Measurements from ENCODE around the gene RGS3.

GRCh38 chr9:113472199-113472598, 8.7 kb downstream of the RGS3 start:
- TF ChIP-seq CTCF (IDR thresholded peaks at IDR 0.05; ENCODE audit: extremely low read depth in 1 of 2, insufficient read depth in 1 of 2, low read depth in 1 of 2, low read length in 2 of 2) (no peak), EZH2 (IDR thresholded peaks at IDR 0.05; ENCODE audit: borderline replicate concordance, low read depth, low read length, severe bottlenecking) (no peak), POLR2AphosphoS5 (IDR thresholded peaks at IDR 0.05; ENCODE audit: insufficient read depth, low read depth, low read length) (no peak), JUN (IDR thresholded peaks at IDR 0.05; ENCODE audit: borderline replicate concordance, insufficient read depth, insufficient read length, low read depth) (no peak), MYC (IDR thresholded peaks at IDR 0.05; ENCODE audit: low read depth, low read length) (no peak)
